Fibroblast of lung (primary cell): ENCODE data around the gene HOXA9. TPM values are rescaled to one million over a fixed set of nuclear protein-coding genes. Genes with fewer than 3 reads are reported as not detected.

Experiments
- DNase-seq, 2 donors: peaks; one replicate each; pipeline versions ENCODE4 v3.0.0 to v3.0.0-alpha.2; 2010; ENCODE audit warnings: low read depth in 2 of 2
- H2AFZ ChIP-seq: 2 replicates; pipeline ENCODE4 v1.5.1; 2012; ENCODE audit warnings: low read length, control low read depth, inconsistent platforms
- H3K27ac ChIP-seq: 2 replicates; pipeline ENCODE4 v1.5.1; 2011; ENCODE audit warnings: low read length, control low read depth; ENCODE audit not compliant: insufficient read depth
- H3K27me3 ChIP-seq: 2 replicates; pipeline ENCODE4 v1.5.1; 2011; ENCODE audit warnings: mild to moderate bottlenecking, low read length; ENCODE audit not compliant: control insufficient read depth, insufficient read depth
- H3K36me3 ChIP-seq: 2 replicates; pipeline ENCODE4 v1.5.1; 2011; ENCODE audit warnings: low read length; ENCODE audit not compliant: control insufficient read depth, insufficient read depth
- H3K4me1 ChIP-seq: 2 replicates; pipeline ENCODE4 v1.5.1; 2011; ENCODE audit warnings: low read length; ENCODE audit not compliant: control insufficient read depth, insufficient read depth; ENCODE audit errors: extremely low read depth
- H3K4me2 ChIP-seq: 2 replicates; pipeline ENCODE4 v1.5.1; 2011; ENCODE audit warnings: low read length, control low read depth; ENCODE audit not compliant: insufficient read depth; ENCODE audit errors: extremely low read depth
- H3K4me3 ChIP-seq, 4 experiments: fragments of 200-600 bp in 1 of 4; sonication (generic) in 1 of 4; replicated peaks in 1 of 4; 2 replicates each; pipeline ENCODE4 v1.5.1; 2011 to 2016; ENCODE audit warnings: low read length in 4 of 4, low read depth in 3 of 4, mild to moderate bottlenecking in 3 of 4, control low read depth in 2 of 4, inconsistent platforms in 1 of 4, mixed read lengths in 1 of 4; ENCODE audit not compliant: insufficient read depth in 1 of 4; ENCODE audit errors: control extremely low read depth in 1 of 4
- H3K79me2 ChIP-seq: 2 replicates; pipeline ENCODE4 v1.5.1; 2012; ENCODE audit warnings: mild to moderate bottlenecking, low read length, inconsistent platforms; ENCODE audit not compliant: control insufficient read depth, insufficient read depth
- H3K9ac ChIP-seq: 2 replicates; pipeline ENCODE4 v1.5.1; 2011; ENCODE audit warnings: mild to moderate bottlenecking, low read length, control low read depth; ENCODE audit not compliant: insufficient read depth
- H3K9me3 ChIP-seq: 2 replicates; pipeline ENCODE4 v1.5.1; 2012; ENCODE audit warnings: low read depth, low read length; ENCODE audit not compliant: control insufficient read depth, insufficient read depth
- H4K20me1 ChIP-seq: 2 replicates; pipeline ENCODE4 v1.5.1; 2011; ENCODE audit warnings: low read length; ENCODE audit not compliant: control insufficient read depth, insufficient read depth; ENCODE audit errors: extremely low read depth
- CTCF ChIP-seq, 2 donors: IDR thresholded peaks in 1 of 2; conservative IDR thresholded peaks in 1 of 2; 1 replicate in 1 of 2; 2 replicates in 1 of 2; pipeline ENCODE4 v1.5.1; 2011 to 2012; ENCODE audit warnings: low read length in 2 of 2, control low read depth in 1 of 2, inconsistent platforms in 1 of 2, low read depth in 1 of 2, mild to moderate bottlenecking in 1 of 2
- EZH2 ChIP-seq: IDR thresholded peaks from 2 replicates; pipeline ENCODE4 v1.5.1; 2012; ENCODE audit warnings: low read length, control low read depth, mild to moderate bottlenecking; ENCODE audit errors: missing control alignments
- polyA plus RNA-seq, 2 donors: library from polyadenylated mRNA; depleted of rRNA in 1 of 2; stranded (reverse) in 1 of 2; unstranded in 1 of 2; fragments of >200 nt; gene quantifications; 2 replicates each; pipeline ENCODE4 v1.2.1, GENCODE V29; 2011 to 2012; ENCODE audit warnings: missing spikeins in 1 of 2
- total RNA-seq: library from RNA; depleted of rRNA; stranded (reverse); fragments of >200 nt; gene quantifications from 2 replicates; pipeline ENCODE4 v1.2.1, GENCODE V29; 2014

HOXA9 gene
- total and polyA plus RNA-seq, 2 donors (not counting 1 experiment from before 2014, with no cell fraction given) = 0.08 TPM; not detected in 1

GRCh38 chr7:27163288-27164044, 1.9 kb downstream of the HOXA9 start:
- DNase-seq = no peak
- Histone ChIP-seq H2AFZ (no peak overlapping the region), H3K4me2 (no peak overlapping the region), H3K27ac (no peak overlapping the region), H3K36me3 (no peaks in the 10 kb centered on the region), H3K79me2 (no peaks in the 10 kb centered on the region), H4K20me1 (no peaks in the 10 kb centered on the region), H3K9me3 (no peaks in the 10 kb centered on the region), H3K4me1 (no peaks in the 10 kb centered on the region), H3K4me3 (no peak overlapping the region), H3K9ac (no peak overlapping the region), H3K27me3 (peaks cover 51% of the 10 kb centered on the region)
- TF ChIP-seq CTCF (conservative IDR thresholded peaks at IDR 0.05 in 1 of 2, IDR thresholded peaks at IDR 0.05 in 1 of 2; ENCODE audit: low read depth in 1 of 2, low read length in 2 of 2) = no peak
- no peak for TF ChIP-seq EZH2

GRCh38 chr7:27162561-27163287, 2.6 kb downstream of the HOXA9 start:
- H3K79me2 ChIP-seq = no peaks in the 10 kb centered on the region
- H3K9ac ChIP-seq = no peak overlapping the region
- H3K4me1 ChIP-seq = no peaks in the 10 kb centered on the region
- no peaks in the 10 kb centered on the region for H4K20me1 ChIP-seq
- no peaks in the 10 kb centered on the region for H3K9me3 ChIP-seq
- no peak overlapping the region for H3K4me3 ChIP-seq
- no peak for TF ChIP-seq EZH2
- TF ChIP-seq CTCF (conservative IDR thresholded peaks at IDR 0.05 in 1 of 2, IDR thresholded peaks at IDR 0.05 in 1 of 2; ENCODE audit: low read depth in 1 of 2, low read length in 2 of 2) = no peak
- H3K36me3 ChIP-seq = no peaks in the 10 kb centered on the region
- no peak overlapping the region for H3K4me2 ChIP-seq
- peaks cover 43% of the 10 kb centered on the region for H3K27me3 ChIP-seq
- no peak overlapping the region for H2AFZ ChIP-seq
- no peak overlapping the region for H3K27ac ChIP-seq
- DNase-seq = no peak

GRCh38 chr7:27161721-27162560, 3.4 kb downstream of the HOXA9 start:
- no peaks in the 10 kb centered on the region for H3K4me1 ChIP-seq
- TF ChIP-seq CTCF (conservative IDR thresholded peaks at IDR 0.05 in 1 of 2, IDR thresholded peaks at IDR 0.05 in 1 of 2; ENCODE audit: low read depth in 1 of 2, low read length in 2 of 2) = no peak
- no peaks in the 10 kb centered on the region for H4K20me1 ChIP-seq
- DNase-seq = no peak
- peaks cover 36% of the 10 kb centered on the region for H3K27me3 ChIP-seq
- no peak overlapping the region for H3K4me2 ChIP-seq
- no peaks in the 10 kb centered on the region for H3K9me3 ChIP-seq
- H3K9ac ChIP-seq = no peak overlapping the region
- no peak overlapping the region for H3K27ac ChIP-seq
- H3K79me2 ChIP-seq = no peaks in the 10 kb centered on the region
- H3K4me3 ChIP-seq = no peak overlapping the region
- H3K36me3 ChIP-seq = no peaks in the 10 kb centered on the region
- no peak overlapping the region for H2AFZ ChIP-seq
